GM19238 (cell line): Measurements from ENCODE around the gene TFF2.

ENCODE experiments used
- DNase-seq: peaks from one replicate; pipeline ENCODE4 v3.0.0; 2011; ENCODE audit warnings: low spot score; ENCODE audit not compliant: insufficient read length

The TFF2 gene

GRCh38 chr21:42305707-42306147 is 45.1 kb downstream of the TFF2 start:
- DNase-seq: no peak

GRCh38 chr21:42304556-42305454 is 46.0 kb downstream of the TFF2 start:
- no peak for DNase-seq

GRCh38 chr21:42303443-42303842 is 47.4 kb downstream of the TFF2 start:
- DNase-seq: no peak

DNA sequence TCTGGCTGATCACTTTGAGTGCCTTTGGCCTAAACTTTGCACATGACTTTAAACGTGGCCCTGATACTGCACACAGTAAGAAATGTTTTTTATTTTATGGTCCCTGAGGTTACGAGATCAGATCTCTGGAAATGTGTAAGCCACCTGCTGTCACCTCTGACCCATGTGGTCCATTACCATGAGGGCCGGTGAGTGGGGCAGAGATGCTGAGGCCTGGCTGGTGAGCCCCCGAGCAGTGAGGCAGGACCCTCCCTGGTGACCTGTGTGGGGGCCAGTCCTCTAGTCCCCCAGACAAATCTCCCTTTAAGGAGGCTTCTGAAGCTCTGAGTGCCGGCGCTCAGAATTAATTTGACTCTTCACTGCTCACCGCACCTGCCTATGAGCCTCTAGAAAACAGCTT is 48.0 kb downstream of the TFF2 start:
- DNase-seq: no peak

- no peak for DNase-seq
Measured at GRCh38 chr21:42302076-42302650, 48.6 kb downstream of the TFF2 start.

DNA sequence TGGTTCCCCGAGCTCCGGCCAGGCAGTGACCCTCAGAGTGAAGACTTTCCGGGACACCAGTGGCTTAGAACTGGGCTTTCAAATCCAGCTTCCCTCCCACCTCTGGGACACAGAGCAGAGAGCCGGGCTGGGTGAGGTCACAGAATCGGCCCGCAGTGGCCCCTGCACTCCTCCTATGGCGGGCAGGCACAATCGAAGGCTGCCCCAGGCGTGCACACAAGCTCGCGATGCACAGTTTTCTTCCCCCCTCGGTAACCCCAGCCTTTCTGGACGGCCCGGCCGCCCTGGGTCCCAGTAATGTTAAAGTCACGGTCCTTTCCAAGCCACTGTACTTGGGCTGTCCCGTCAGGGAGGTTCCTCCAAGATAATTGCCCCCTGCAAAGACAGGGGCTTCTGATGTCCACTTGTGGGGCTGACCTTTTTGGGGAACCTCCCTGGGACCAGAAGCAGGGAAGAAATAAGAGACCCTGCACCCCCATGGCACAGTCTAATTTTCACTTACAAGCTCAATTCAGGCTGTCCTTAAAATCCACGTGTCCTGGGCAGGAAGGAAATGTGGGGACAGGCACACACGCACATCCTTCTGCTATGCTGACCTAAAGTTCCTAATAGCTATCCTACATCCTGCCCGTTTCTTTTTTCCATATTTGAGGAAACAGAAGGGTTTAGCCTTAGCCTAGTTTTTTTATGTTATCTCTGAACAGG is 49.3 kb downstream of the TFF2 start:
- no peak for DNase-seq

DNA sequence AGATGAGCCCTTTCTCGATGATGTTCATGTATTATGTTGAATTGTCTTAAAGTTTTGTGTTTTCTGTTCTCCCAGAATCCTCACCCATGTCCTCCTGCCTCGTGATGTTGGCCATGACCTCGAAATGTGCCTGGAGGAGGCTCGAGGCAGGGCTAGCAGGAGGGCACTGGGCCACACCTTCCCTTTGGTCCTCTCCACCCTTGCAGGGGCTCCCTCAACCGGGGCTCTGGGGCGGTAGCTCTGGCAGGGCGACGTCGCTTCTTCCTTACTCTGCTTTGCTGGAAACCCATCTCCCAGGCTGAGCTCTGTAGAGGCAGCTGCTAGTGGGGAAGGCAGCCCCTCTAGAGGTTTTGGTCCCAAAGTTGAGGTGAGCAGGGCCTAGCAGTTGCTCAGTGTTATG is 49.8 kb downstream of the TFF2 start:
- no peak for DNase-seq

DNA sequence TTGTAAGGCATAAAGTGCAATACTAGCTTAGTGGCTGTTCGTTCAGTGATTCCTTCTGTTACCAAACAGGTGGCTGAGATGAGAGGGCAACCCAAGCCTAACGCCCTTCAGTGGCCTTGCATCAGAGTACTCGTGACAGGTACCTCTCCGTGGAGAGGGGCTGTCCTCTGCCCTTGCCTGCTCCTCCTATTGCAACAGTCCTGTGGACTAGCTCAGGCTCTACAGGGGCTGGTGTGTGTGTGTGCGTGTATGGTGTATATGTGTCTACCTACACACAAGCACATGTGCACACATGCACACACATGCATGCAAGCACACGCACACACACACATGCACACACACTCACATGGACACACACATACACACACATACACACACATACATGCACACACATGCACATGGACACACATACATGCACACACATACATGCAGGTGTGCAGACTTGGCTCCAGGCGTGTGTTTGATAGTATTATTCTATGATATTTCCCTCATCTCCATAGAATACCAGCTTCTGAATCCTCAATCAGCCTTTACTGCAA is 50.7 kb downstream of the TFF2 start:
- DNase-seq: no peak

DNA sequence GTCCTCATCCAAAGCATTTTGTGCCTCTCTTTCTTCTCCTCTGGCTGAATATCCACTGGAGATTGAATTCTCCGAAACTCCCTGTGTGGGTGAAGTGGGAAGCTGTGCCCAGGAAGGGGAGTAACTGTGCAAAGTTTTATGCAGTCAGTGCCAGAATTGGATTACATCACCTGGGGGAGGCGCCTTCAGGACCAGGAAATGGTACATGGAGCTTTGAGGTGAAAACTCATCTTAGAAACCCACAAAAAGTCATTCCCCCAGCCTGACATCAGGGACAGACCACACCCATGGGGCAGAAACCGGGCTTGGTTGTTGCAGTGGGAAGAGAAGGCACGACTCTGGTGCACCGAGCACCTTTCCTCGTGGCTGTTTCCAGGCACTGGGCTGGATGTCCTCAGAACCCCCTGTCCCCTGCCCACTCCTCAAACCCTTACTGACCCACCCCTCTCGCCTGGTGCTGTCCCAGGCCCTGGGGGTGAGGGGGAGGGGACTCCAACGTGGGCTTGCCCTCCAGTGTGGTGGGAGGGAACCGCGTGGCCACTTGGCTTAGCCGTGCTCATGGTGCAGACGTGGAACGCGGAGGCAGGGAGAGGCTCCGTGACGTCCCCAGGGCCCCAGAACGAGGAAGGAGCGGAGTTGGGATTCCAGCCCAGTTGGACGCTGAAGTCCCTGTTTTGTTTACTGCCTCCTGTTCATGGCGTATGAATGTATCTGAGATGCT is 51.3 kb downstream of the TFF2 start:
- no peak for DNase-seq

DNA sequence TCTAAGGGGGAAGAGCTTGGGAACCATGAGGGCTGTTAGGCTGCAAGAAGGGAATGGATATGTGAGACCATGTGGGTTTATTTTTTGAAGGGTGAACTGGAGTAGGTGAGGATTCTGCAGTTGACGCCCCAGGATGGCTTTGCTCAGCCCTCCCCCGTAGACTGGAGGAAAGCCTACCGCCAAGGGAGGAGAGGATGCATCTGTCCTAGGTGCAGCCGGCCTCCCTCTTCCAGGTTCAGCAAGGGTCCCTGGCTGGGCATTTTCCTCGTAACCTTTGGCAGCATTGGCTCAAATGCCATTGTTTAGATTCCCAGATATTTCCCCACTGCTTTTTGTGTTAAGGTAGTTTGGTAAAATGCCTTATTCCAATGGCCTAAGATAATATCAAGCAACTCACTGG is 52.1 kb downstream of the TFF2 start:
- DNase-seq: no peak

- DNase-seq: no peak
Measured at GRCh38 chr21:42298237-42298636, 52.6 kb downstream of the TFF2 start.

DNA sequence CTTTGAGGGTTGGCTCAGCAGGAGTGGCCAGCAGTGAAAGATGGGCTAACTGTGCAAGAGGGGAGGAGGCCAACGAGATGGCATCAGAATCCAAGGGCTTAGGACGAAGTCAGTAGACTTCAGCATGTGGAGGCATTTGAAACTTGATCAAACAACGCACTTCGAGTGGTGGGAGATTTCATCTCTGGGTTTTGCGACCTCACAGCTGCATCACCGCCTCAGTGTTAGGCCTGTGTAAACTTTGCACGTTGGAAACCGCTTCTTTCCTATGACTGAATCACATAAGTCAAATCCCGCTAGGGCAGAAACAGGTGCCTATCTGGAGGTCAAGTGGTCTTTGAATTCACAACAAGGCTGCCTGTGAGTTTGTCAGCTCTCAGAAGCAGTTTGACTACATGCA is 53.4 kb downstream of the TFF2 start:
- DNase-seq: no peak

- DNase-seq: no peak
Measured at GRCh38 chr21:42296501-42296900, 54.3 kb downstream of the TFF2 start.
